ENCODE measurements around the gene HCRT. TPM values are rescaled to one million over a fixed set of nuclear protein-coding genes. Genes with fewer than 3 reads are reported as not detected.
A peak's percentile ranks its signal among the peaks of the same experiment; 100 is the strongest.

HCRT gene, protein sequence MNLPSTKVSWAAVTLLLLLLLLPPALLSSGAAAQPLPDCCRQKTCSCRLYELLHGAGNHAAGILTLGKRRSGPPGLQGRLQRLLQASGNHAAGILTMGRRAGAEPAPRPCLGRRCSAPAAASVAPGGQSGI
- not detected for total RNA-seq
- long read RNA-seq, donor 1: 0 reads
- long read RNA-seq, donor 2: 0 reads

DNA sequence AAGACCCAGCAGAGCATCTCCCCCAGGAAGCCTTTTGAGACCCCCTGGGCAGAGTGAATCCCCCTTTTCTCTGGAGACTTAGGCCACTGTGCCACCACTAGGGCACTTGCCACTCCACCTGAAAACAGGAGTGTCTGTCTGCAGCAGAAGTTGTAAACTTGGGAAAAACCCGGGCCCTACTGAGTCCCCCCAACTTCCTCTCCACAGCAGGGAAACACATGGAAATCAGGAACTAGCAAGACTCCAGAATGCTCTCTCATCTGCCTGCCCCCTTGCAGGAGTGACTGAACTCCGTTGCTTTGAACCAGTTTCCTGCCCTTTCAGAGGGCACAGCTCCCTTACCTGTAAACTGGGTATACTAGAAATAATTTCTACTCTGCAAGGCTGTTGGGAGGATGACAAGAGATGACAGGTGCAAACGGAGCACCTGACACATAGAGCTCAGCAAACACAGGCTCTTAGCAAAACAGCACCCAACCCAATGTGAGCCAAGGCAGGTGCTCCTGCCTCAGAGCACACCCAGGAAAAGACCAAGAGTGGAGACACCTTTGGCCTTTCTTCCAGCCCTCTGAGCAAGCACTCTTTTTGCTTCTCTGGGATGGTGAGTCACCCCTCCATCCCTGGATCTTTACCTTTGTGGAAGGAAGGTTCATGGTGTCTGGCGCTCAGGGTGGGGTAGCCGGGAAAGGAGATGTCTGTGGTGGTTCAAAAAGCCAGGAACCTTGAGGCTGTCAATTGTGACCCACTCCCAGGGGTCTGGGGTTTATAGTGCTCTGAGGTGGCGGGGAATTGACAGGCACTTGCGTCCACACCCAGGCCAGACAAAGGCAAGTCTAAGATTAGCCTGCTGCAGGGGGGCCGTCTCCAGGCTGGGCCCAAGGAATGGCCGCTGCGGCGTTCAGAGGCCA, at the start of gene HCRT:
HCRT (minus strand) TSS at position 740 of the 908 bp plus-strand sequence; CDS start at position 653, 87 bp downstream.
- intact Hi-C loops (cut with DNase I, micrococcal nuclease): no loop called here
- no peaks in the 10 kb centered on the region for H3K36me3 ChIP-seq (ENCODE audit: low read depth)
- H3K4me1 ChIP-seq (ENCODE audit: low read depth): peaks cover 32% of the 10 kb centered on the region
- DNase-seq (no peak), ATAC-seq (peak; percentile 27)
- H3K9me3 ChIP-seq: no peaks in the 10 kb centered on the region
- TF ChIP-seq, protein P1, sequence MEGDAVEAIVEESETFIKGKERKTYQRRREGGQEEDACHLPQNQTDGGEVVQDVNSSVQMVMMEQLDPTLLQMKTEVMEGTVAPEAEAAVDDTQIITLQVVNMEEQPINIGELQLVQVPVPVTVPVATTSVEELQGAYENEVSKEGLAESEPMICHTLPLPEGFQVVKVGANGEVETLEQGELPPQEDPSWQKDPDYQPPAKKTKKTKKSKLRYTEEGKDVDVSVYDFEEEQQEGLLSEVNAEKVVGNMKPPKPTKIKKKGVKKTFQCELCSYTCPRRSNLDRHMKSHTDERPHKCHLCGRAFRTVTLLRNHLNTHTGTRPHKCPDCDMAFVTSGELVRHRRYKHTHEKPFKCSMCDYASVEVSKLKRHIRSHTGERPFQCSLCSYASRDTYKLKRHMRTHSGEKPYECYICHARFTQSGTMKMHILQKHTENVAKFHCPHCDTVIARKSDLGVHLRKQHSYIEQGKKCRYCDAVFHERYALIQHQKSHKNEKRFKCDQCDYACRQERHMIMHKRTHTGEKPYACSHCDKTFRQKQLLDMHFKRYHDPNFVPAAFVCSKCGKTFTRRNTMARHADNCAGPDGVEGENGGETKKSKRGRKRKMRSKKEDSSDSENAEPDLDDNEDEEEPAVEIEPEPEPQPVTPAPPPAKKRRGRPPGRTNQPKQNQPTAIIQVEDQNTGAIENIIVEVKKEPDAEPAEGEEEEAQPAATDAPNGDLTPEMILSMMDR (IDR thresholded peaks at IDR 0.05): no peak
- H3K4me3 ChIP-seq: no peak within 1 kb of the TSS

DNA sequence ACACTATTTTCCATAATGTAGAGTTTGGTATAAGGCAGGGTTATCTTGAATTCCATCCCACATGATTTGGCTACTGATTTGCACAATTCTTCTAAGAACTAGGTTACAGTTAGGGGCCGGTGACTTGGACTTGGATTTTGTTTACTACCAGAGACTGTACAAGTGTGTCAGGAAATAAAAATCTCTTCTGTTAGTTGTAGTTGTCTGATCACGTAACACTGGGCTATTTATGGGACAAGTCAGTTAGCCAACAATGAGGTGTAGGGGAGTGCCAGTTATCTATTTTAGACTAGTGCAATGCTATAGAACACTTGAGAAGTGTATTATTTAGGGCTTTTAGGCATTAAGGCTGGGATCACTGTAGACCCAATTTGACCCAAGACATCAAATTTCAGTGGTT, 48.7 kb upstream of the HCRT start:
- no peak for DNase-seq
- ATAC-seq: no peak
- H3K4me3 ChIP-seq: no peak overlapping the region
- no peaks in the 10 kb centered on the region for H3K36me3 ChIP-seq (ENCODE audit: low read depth)
- H3K9me3 ChIP-seq: no peaks in the 10 kb centered on the region
- TF ChIP-seq, protein P1 (IDR thresholded peaks at IDR 0.05): no peak
- intact Hi-C loops (cut with DNase I, micrococcal nuclease): no loop called here
- no peaks in the 10 kb centered on the region for H3K4me1 ChIP-seq (ENCODE audit: low read depth)

DNA sequence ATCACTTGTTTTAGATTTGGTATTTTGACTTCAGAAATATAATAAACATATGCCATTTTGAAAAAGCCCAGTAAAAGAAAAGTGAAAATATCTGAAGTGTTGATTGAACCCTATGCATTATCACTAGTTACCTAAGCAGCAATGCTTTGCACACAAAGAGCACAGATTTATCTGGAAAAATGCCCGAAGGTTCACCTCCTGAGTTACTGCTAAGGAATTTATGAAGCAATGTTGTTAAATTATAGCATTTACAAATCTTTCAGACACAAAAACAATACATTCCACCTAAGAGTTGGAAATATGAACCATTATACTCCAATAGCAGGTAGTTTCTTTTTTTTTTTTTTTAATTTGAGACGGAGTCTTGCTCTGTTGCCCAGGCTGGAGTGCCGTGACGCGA, 47.9 kb upstream of the HCRT start:
- DNase-seq: no peak
- ATAC-seq: no peak

DNA sequence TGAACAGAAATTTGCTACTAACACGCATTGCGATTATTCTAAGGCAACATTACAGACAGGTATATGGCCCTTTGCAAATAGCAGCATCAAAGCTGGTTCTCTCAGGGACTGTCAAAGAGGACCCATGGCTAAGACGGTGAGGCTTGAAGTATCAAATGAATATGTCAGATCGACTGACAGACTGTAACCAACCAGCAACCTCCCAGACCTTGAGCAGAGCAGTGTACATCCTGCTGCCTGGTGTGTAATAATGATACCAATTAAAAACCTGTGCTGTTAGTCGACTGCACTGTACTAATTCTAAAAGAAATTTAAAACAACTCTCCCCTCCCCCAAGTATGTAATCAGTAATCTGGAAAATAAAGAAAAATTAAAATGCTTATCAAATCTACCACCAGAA, 45.0 kb upstream of the HCRT start:
- TF ChIP-seq, protein P1 (IDR thresholded peaks at IDR 0.05): no peak
- Histone ChIP-seq H3K36me3 (ENCODE audit: low read depth) (no peaks in the 10 kb centered on the region), H3K9me3 (no peaks in the 10 kb centered on the region), H3K4me3 (no peak overlapping the region), H3K4me1 (ENCODE audit: low read depth) (no peaks in the 10 kb centered on the region)
- intact Hi-C loops (cut with DNase I, micrococcal nuclease): no loop called here
- ATAC-seq: no peak
- DNase-seq: no peak

More for the DNA sequence above, 47.9 kb upstream of the HCRT start:
- Histone ChIP-seq H3K4me1 (ENCODE audit: low read depth) (no peaks in the 10 kb centered on the region), H3K36me3 (ENCODE audit: low read depth) (no peaks in the 10 kb centered on the region), H3K4me3 (no peak overlapping the region), H3K9me3 (no peaks in the 10 kb centered on the region)
- TF ChIP-seq, protein P1 (IDR thresholded peaks at IDR 0.05): no peak
- intact Hi-C loops (cut with DNase I, micrococcal nuclease): no loop called here

DNA sequence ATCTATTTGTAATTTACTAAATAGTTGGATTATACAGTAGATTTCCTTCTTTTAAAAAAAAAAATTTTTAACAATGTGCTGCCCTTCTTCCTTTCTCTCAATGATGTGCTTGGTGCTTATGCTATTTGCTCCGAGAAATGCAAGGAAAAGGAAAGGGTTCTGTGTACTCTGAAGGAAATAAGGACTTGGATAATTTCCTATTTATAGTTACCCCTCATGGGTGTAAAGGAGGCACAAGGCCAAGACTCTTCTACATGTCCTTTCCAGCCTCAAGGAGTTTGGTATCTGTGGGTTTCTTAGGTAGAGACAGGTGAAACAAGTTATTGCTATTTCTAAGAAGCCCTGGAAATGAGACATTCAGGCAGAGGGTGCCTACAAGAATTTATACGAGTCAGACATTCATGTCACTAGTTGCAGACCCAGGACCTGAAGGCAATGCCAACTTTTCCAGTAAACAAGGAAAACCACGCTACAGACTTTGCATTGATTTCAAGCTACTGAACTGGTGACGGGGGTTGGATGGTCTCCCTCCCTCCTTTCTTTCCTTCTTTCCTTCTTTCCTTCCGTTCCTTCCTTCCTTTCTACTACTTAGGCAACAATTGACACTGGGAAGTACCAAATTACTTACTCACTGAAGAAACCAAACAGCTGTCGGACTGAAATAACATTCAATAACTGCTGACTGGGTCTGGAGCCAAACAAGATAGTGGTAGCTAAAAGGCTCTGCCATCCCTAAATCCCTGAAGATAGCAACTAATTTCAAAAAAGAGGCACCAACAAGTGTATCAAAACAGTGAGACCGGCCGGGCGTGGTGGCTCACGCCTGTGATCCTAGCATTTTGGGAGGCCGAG, 42.8 kb upstream of the HCRT start:
- TF ChIP-seq, protein P1 (IDR thresholded peaks at IDR 0.05): no peak
- intact Hi-C loops (cut with DNase I, micrococcal nuclease): no loop called here
- no peaks in the 10 kb centered on the region for H3K4me1 ChIP-seq (ENCODE audit: low read depth)
- H3K36me3 ChIP-seq (ENCODE audit: low read depth): no peaks in the 10 kb centered on the region
- ATAC-seq (no peak), DNase-seq (no peak)
- H3K9me3 ChIP-seq: no peaks in the 10 kb centered on the region
- no peak overlapping the region for H3K4me3 ChIP-seq
